Esophagus squamous epithelium (tissue), 4 donors: ENCODE results near the gene OR6S1.

ENCODE experiments used
- CTCF ChIP-seq, 6 experiments: fragments of 450-650 bp in 4 of 6; fragments of 200-600 bp in 2 of 6; sonication (generic) in 2 of 6; IDR thresholded peaks; one replicate each; pipeline ENCODE4 v1.5.1; 2016 to 2019; ENCODE audit warnings: antibody characterized with exemption in 6 of 6, mild to moderate bottlenecking in 4 of 6, moderate library complexity in 4 of 6
- POLR2A ChIP-seq, 4 donors: fragments of 450-650 bp; IDR thresholded peaks; one replicate each; pipeline ENCODE4 v1.6.1; 2017; ENCODE audit warnings: antibody characterized with exemption in 4 of 4, mild to moderate bottlenecking in 4 of 4, moderate library complexity in 3 of 4

DNA sequence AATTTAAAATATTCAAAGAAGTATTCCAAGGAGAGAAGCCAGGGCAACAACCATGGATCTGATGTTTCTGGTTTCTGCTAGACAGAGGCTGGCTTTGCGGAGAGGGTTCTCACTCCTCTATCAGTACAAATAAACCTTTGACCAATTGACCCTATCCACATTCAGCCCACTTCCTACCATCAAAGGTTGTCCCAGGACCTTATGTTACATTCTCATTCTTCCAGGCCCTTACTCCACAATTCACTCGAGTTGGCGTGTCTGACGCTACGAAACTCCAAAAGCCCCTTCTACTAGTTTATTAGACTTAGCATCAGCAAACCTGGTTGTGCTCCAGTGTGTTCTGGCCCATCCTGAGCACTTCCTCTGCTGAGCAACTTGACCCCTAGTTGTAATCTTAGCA, 25.5 kb downstream of the OR6S1 start:
- TF ChIP-seq POLR2A (IDR thresholded peaks at IDR 0.05): no peak
- TF ChIP-seq CTCF (IDR thresholded peaks at IDR 0.05): no peak
